ENCODE data around the gene LDLRAD4. TPM values are rescaled to one million over a fixed set of nuclear protein-coding genes. Genes with fewer than 3 reads are reported as not detected.

Gene LDLRAD4
- total RNA-seq, 1 donor from 2014 or later: 18.4 TPM

DNA sequence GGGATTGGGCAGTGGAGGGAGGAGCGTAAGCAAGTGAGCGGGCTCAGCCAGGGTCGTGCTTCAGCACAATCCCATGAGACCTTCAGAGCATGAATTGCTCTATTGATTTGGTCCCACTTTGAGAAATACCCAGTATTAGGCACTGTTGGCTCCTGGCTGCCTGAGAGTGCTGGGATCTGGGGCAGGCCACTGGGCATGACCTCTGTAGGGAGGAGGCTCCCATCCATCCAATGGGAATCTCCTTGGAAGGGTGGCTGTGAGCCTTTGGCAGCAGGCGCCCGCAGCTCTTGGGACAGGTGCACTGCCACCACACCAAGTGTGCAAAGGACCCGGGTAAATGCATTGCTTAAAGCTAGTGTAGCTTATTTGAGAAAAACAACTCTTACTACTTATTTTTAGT lies 137.5 kb downstream of the LDLRAD4 start:
- intact Hi-C loops (cut with DNase I): no loop called here
- no peak overlapping the region for H3K4me3 ChIP-seq
- TF ChIP-seq, protein P1, sequence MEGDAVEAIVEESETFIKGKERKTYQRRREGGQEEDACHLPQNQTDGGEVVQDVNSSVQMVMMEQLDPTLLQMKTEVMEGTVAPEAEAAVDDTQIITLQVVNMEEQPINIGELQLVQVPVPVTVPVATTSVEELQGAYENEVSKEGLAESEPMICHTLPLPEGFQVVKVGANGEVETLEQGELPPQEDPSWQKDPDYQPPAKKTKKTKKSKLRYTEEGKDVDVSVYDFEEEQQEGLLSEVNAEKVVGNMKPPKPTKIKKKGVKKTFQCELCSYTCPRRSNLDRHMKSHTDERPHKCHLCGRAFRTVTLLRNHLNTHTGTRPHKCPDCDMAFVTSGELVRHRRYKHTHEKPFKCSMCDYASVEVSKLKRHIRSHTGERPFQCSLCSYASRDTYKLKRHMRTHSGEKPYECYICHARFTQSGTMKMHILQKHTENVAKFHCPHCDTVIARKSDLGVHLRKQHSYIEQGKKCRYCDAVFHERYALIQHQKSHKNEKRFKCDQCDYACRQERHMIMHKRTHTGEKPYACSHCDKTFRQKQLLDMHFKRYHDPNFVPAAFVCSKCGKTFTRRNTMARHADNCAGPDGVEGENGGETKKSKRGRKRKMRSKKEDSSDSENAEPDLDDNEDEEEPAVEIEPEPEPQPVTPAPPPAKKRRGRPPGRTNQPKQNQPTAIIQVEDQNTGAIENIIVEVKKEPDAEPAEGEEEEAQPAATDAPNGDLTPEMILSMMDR (IDR thresholded peaks at IDR 0.05): no peak

DNA sequence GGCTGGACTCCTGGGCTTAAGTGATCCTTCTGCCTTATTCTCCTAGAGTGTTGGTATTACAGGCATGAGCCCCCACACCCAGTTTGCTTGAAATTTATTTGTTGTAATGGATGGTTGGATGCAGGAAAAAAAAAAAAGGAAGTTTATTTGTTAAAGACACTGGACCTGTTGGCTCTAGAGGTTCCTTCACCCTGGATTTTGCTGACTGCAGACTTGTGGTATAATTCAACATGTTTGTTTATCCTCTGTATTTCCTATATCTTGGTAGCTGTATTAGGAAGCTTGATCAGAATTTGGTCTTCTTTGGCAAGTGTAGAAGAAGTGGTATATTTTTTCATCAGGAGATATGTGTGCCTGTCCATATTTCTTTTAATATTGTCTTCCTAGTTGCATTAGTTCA lies 138.7 kb downstream of the LDLRAD4 start:
- Histone ChIP-seq H3K4me3 (no peak overlapping the region), H3K27me3 (no peaks in the 10 kb centered on the region), H3K4me1 (no peaks in the 10 kb centered on the region), H3K9me3 (no peaks in the 10 kb centered on the region), H3K36me3 (no peaks in the 10 kb centered on the region), H3K27ac (no peak overlapping the region)
- ATAC-seq (no peak), DNase-seq (no peak)
- intact Hi-C loops (cut with DNase I): no loop called here
- TF ChIP-seq, protein P1 (IDR thresholded peaks at IDR 0.05): no peak

More for the DNA sequence above, 137.5 kb downstream of the LDLRAD4 start:
- no peaks in the 10 kb centered on the region for H3K9me3 ChIP-seq
- no peak for ATAC-seq
- DNase-seq: no peak
- no peaks in the 10 kb centered on the region for H3K4me1 ChIP-seq
- no peaks in the 10 kb centered on the region for H3K27me3 ChIP-seq
- H3K27ac ChIP-seq: no peak overlapping the region
- H3K36me3 ChIP-seq: no peaks in the 10 kb centered on the region

- H3K4me1 ChIP-seq: no peaks in the 10 kb centered on the region
Measured at GRCh38 chr18:13359210-13359609, 140.7 kb downstream of the LDLRAD4 start.

GRCh38 chr18:13361431-13361830 lies 142.9 kb downstream of the LDLRAD4 start:
- Histone ChIP-seq H3K36me3 (no peaks in the 10 kb centered on the region), H3K27ac (no peak overlapping the region), H3K4me1 (no peaks in the 10 kb centered on the region), H3K9me3 (no peaks in the 10 kb centered on the region), H3K27me3 (no peaks in the 10 kb centered on the region), H3K4me3 (no peak overlapping the region)
- TF ChIP-seq, protein P1 (IDR thresholded peaks at IDR 0.05): no peak
- DNase-seq: no peak
- intact Hi-C loops (cut with DNase I): no loop called here
- no peak for ATAC-seq

More at GRCh38 chr18:13359210-13359609, 140.7 kb downstream of the LDLRAD4 start:
- Histone ChIP-seq H3K36me3 (no peaks in the 10 kb centered on the region), H3K4me3 (no peak overlapping the region), H3K27me3 (no peaks in the 10 kb centered on the region), H3K27ac (no peak overlapping the region), H3K9me3 (no peaks in the 10 kb centered on the region)
- intact Hi-C loops (cut with DNase I): no loop called here
- TF ChIP-seq, protein P1 (IDR thresholded peaks at IDR 0.05): no peak
- DNase-seq: no peak
- ATAC-seq: peak; percentile 65

DNA sequence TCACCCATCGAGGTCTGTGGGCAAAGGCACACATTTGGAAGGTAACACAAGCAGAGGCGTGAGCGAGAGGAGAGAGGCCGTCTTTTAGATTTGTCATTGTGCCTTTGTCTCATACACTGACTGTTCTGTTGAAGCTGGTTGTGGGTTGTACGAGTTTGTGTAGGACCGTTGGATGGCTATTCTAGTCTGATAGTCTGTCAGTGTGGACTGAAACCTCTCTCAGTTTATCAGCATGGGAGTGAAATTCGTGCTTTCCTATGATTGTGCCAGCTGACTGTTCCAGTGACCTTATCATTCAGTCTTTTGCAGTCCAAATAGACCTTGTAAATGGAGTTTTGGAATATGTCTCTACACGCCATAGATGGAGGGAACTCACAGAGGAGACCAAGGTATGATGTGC lies 143.5 kb downstream of the LDLRAD4 start:
- Histone ChIP-seq H3K27me3 (no peaks in the 10 kb centered on the region), H3K27ac (no peak overlapping the region), H3K4me1 (no peaks in the 10 kb centered on the region), H3K4me3 (no peak overlapping the region), H3K9me3 (no peaks in the 10 kb centered on the region), H3K36me3 (no peaks in the 10 kb centered on the region)
- no peak for DNase-seq
- intact Hi-C loops (cut with DNase I): no loop called here
- ATAC-seq: no peak
- TF ChIP-seq, protein P1 (IDR thresholded peaks at IDR 0.05): no peak

DNA sequence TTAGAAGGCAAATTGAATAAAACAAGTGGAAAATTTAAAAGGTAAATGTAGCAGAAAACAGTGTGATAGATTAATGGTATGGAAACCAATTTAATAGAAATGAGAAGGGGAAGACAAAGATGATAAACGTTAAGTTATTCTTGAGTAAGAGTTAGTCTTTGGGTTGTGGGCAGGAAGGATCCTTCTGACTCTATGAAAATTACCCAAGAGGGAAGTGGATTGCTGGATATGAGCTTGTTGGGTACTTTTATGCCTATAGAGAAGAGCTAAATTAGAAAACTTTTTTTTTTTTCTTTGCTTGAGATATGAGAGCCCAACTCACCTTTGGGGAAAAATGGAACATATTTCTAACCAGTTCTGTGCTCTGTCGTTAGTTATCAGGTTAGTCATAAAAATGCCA lies 144.0 kb downstream of the LDLRAD4 start:
- Histone ChIP-seq H3K4me1 (no peaks in the 10 kb centered on the region), H3K4me3 (no peak overlapping the region), H3K36me3 (no peaks in the 10 kb centered on the region), H3K27ac (no peak overlapping the region), H3K27me3 (no peaks in the 10 kb centered on the region), H3K9me3 (no peaks in the 10 kb centered on the region)
- TF ChIP-seq, protein P1 (IDR thresholded peaks at IDR 0.05): no peak
- intact Hi-C loops (cut with DNase I): no loop called here
- DNase-seq (no peak), ATAC-seq (peak; percentile 27)

Data from upper lobe of right lung (tissue), 1 donor.